Right cardiac atrium (tissue), 5 donors: ENCODE results near the gene ABCC2. TPM values are rescaled to one million over a fixed set of nuclear protein-coding genes. Genes with fewer than 3 reads are reported as not detected.

ENCODE experiments used
- ATAC-seq, 2 donors: fragments of 200-7000 bp; cut with Tn5 transposase; one replicate each; pipeline versions ENCODE4 v1.8.0 to v1.9.1; 2020; ENCODE audit warnings: moderate library complexity in 2 of 2, mild to moderate bottlenecking in 1 of 2
- DNase-seq, 3 donors: peaks; one replicate each; pipeline ENCODE4 v3.0.0-alpha.2; 2020
- H3K27ac ChIP-seq: one replicate; pipeline ENCODE4 v1.5.1; 2013; ENCODE audit warnings: mild to moderate bottlenecking, low read length, control low read depth, moderate library complexity
- H3K27me3 ChIP-seq: one replicate; pipeline ENCODE4 v1.6.1; 2013; ENCODE audit not compliant: control insufficient read depth, insufficient read depth
- H3K4me1 ChIP-seq: one replicate; pipeline ENCODE4 v1.6.1; 2013; ENCODE audit warnings: low read length; ENCODE audit not compliant: control insufficient read depth, insufficient read depth
- H3K4me3 ChIP-seq: one replicate; pipeline ENCODE4 v1.5.1; 2013; ENCODE audit warnings: low read length, control low read depth
- H3K9me3 ChIP-seq: one replicate; pipeline ENCODE4 v1.6.1; 2013; ENCODE audit warnings: low read length; ENCODE audit not compliant: control insufficient read depth
- WGBS: extraction: QIAGEN DNeasy Blood & Tissue Kit; methylation state at CpG from one replicate; pipeline ENCODE4 v1.1.7; 2013; 5-methylcytosine and 5-hydroxymethylcytosine counted together
- intact Hi-C, 4 donors: fragments of 100-400 bp; cut with DNase I; formaldehyde crosslinking; loops; one replicate each; pipeline versions ENCODE4 v1.11.0 to v1.14.0; 2022 to 2023
- polyA plus RNA-seq: library from polyadenylated mRNA; stranded (reverse); fragments of 200-250 nt; gene quantifications from one replicate; pipeline ENCODE4 v1.2.3, GENCODE V29; 2013
- total RNA-seq, 4 donors: library from RNA; stranded (reverse); fragmentation: NEBNext Ultra II Directional; extraction: Animal tissue kit (Norgen Biotek cat#: 25700); gene quantifications; one replicate each; pipeline ENCODE4 v1.2.1, GENCODE V29; 2021
- donor health status: healthy with polysubstance abuse.
- donor health status: DM: no; HTN: yes; CAD: no.
- donor health status: DM: no; HTN: no; CAD: no.
- donor health status: DM: no; HTN: yes; CAD: no; lungs with severe emphysema.
- donor health status: DM: yes; HTN: yes; CAD: no.

Gene ABCC2
- total and polyA plus RNA-seq, 5 donors: 0.17 to 0.89 (median 0.37) TPM

- no peaks in the 10 kb centered on the region for H3K27me3 ChIP-seq
- H3K4me1 ChIP-seq: no peaks in the 10 kb centered on the region
- no peak overlapping the region for H3K27ac ChIP-seq
- WGBS: 93% methylated on average over 1 of the region's 1 CpG
- DNase-seq (no peak), ATAC-seq (no peak)
- no peaks in the 10 kb centered on the region for H3K9me3 ChIP-seq
- H3K4me3 ChIP-seq: no peak overlapping the region
- intact Hi-C loops: no loop called here
These were observed 27.8 kb upstream of the ABCC2 start for GRCh38 chr10:99754670-99755069.

DNA sequence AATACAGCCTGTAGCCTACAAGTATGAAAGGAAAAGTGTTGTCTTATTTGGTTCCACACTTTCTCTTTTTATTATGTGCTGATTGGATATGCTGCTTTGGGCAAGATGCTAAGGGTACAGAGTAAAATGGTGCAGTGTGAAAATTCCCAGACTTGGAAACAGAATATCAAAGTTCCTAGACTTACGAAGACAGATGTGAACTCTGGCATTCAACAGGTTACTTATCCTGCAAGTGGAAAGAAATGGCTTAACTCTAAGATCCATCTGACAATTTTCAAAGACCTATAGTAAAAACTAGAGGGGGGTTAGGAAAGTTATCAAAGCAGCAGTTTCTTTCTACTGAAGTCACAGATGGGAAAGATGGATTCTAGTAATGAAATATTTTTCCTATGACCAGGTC lies 26.3 kb upstream of the ABCC2 start:
- ATAC-seq: no peak
- Histone ChIP-seq H3K27ac (no peak overlapping the region), H3K4me1 (no peaks in the 10 kb centered on the region), H3K9me3 (no peaks in the 10 kb centered on the region), H3K27me3 (no peaks in the 10 kb centered on the region), H3K4me3 (no peak overlapping the region)
- intact Hi-C loops: no loop called here
- WGBS: 96% methylated on average over 1 of the region's 1 CpG
- DNase-seq: no peak

DNA sequence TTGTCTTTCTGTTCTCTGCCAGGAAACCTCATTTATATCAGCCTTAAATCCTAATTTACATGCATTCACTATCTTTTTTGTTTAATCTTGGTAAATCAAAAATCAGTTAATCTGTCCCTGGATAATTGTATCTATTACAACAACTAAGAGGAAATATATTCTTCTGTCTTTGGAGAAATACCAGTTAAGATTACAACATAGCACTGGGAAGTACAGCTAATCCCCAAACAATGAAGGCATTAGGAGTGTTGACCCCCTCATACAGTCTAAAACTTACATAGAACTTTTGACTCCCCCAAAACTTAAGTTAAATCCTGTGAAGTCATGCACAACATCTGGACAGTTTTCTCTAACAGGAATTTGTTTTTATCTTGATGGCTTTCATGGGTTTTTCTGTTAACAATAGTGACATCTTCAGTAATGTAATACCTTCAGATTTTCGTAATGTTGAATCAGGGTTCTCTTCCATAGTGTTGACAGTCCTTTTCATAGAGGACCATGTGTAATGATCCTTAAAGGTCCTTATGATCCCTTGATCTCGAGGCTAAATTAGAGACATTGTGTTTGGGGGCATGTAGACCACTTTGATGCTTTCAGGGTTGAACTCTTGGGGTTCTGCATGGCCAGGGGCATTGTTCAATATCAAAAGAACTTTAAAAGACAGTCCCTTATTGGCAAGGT lies 24.1 kb upstream of the ABCC2 start:
- no peak for ATAC-seq

GRCh38 chr10:99760321-99760720 lies 22.1 kb upstream of the ABCC2 start:
- Histone ChIP-seq H3K27ac (no peak overlapping the region), H3K27me3 (no peaks in the 10 kb centered on the region), H3K4me1 (no peaks in the 10 kb centered on the region), H3K9me3 (no peaks in the 10 kb centered on the region), H3K4me3 (no peak overlapping the region)
- DNase-seq: no peak
- intact Hi-C loops: no loop called here
- WGBS: 96% methylated on average over 1 of the region's 1 CpG
- no peak for ATAC-seq

More for the DNA sequence above, 24.1 kb upstream of the ABCC2 start:
- Histone ChIP-seq H3K4me3 (no peak overlapping the region), H3K4me1 (no peaks in the 10 kb centered on the region), H3K9me3 (no peaks in the 10 kb centered on the region), H3K27ac (no peak overlapping the region), H3K27me3 (no peaks in the 10 kb centered on the region)
- DNase-seq: no peak
- intact Hi-C loops: no loop called here
- WGBS: 93% methylated on average over 2 of the region's 2 CpGs

GRCh38 chr10:99761365-99761764 lies 21.1 kb upstream of the ABCC2 start:
- DNase-seq (no peak), ATAC-seq (no peak)
- H3K27ac ChIP-seq: no peak overlapping the region
- no peak overlapping the region for H3K4me3 ChIP-seq
- H3K9me3 ChIP-seq: no peaks in the 10 kb centered on the region
- intact Hi-C loops: no loop called here
- no peaks in the 10 kb centered on the region for H3K4me1 ChIP-seq
- H3K27me3 ChIP-seq: no peaks in the 10 kb centered on the region

GRCh38 chr10:99765672-99766301 lies 16.7 kb upstream of the ABCC2 start:
- no peak overlapping the region for H3K27ac ChIP-seq
- intact Hi-C loops: no loop called here
- no peak for DNase-seq
- H3K4me1 ChIP-seq: no peaks in the 10 kb centered on the region
- ATAC-seq: no peak
- H3K27me3 ChIP-seq: no peaks in the 10 kb centered on the region
- no peak overlapping the region for H3K4me3 ChIP-seq
- 75% methylated on average over 4 of the region's 4 CpGs for WGBS
- H3K9me3 ChIP-seq: no peaks in the 10 kb centered on the region

DNA sequence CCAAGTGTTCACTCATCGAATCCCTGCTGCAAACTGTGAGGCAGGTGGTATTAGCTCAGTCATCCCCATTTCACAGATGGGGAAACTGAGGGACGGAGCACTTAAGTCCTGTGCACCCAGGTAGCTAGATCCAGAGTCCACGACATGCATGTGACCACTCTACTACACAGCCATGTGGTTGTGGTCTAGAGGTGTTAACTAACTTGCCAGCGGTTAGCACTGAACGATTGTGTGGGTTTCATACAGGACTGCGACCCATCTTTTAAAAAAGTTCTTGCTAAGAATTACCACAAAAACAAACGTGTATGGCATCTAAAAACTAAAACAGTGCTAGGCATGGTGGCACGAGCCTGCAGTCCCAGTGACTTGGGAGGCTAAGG lies 16.1 kb upstream of the ABCC2 start:
- no peaks in the 10 kb centered on the region for H3K9me3 ChIP-seq
- WGBS: 76% methylated on average over 8 of the region's 8 CpGs
- no peaks in the 10 kb centered on the region for H3K27me3 ChIP-seq
- H3K27ac ChIP-seq: no peak overlapping the region
- no peaks in the 10 kb centered on the region for H3K4me1 ChIP-seq
- no peak for DNase-seq
- ATAC-seq: no peak
- no peak overlapping the region for H3K4me3 ChIP-seq
- intact Hi-C loops: no loop called here

DNA sequence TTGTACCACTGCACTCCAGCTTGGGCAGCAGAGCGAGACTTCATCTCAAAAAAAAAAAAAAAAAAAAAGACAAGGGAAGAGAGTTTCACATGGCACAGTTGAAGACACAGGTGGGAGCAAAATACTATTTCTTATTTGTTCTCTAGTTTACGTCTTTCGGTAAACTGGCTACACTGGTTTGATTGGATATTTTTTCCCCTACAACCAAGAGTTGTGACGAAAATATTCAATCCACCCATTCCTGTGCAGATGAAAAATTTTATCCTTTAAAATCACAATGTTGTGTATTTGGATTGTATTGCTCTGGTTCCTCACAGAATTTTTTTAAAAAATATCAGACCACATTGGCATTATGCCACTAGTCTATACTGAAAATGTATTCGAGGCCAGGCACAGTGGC lies 14.5 kb upstream of the ABCC2 start:
- no peak overlapping the region for H3K27ac ChIP-seq
- H3K9me3 ChIP-seq: no peaks in the 10 kb centered on the region
- no peak for DNase-seq
- no peaks in the 10 kb centered on the region for H3K27me3 ChIP-seq
- no peak for ATAC-seq
- no peak overlapping the region for H3K4me3 ChIP-seq
- no peaks in the 10 kb centered on the region for H3K4me1 ChIP-seq
- 72% methylated on average over 5 of the region's 5 CpGs for WGBS
- intact Hi-C loops: no loop called here

GRCh38 chr10:99768556-99768955 lies 13.9 kb upstream of the ABCC2 start:
- H3K9me3 ChIP-seq: no peaks in the 10 kb centered on the region
- H3K27ac ChIP-seq: no peak overlapping the region
- WGBS: 55% methylated on average over 2 of the region's 2 CpGs
- intact Hi-C loops: no loop called here
- ATAC-seq (no peak), DNase-seq (no peak)
- no peaks in the 10 kb centered on the region for H3K4me1 ChIP-seq
- no peaks in the 10 kb centered on the region for H3K27me3 ChIP-seq
- no peak overlapping the region for H3K4me3 ChIP-seq

GRCh38 chr10:99769706-99770105 lies 12.7 kb upstream of the ABCC2 start:
- DNase-seq: no peak
- no peak for ATAC-seq
- Histone ChIP-seq H3K9me3 (no peaks in the 10 kb centered on the region), H3K27ac (no peak overlapping the region), H3K4me1 (no peaks in the 10 kb centered on the region), H3K4me3 (no peak overlapping the region), H3K27me3 (no peaks in the 10 kb centered on the region)
- 73% methylated on average over 5 of the region's 5 CpGs for WGBS
- intact Hi-C loops: no loop called here

DNA sequence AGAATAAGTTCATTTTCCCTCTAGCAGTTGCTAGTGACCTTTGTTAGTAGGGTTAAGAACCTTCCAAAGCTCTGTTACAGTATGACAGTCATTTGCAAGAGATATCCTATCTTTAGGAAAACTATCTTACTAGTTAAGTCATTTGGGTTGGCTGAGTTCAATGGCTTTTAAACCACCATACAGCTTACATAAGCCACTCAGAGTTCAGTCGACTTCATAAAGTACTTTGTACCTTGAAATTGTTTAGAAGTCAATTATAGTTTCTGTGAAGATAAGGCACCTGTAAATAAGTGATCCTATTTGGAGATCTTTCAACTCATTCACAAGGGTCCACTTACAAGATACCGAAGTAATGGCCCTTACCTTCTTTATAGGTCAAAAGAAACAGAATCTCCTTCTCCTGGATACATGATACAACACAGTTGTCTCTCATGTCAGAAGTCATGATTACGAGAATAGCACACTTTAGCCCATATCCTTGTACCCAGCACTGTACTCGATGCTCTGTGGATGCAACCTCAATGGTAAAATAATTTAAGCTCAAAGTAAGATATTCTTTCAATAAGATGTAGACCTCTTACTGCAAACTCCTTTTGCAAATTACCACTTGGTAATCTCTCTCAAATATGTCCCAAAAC lies 11.9 kb upstream of the ABCC2 start:
- Histone ChIP-seq H3K27me3 (no peaks in the 10 kb centered on the region), H3K4me3 (no peak overlapping the region), H3K27ac (no peak overlapping the region), H3K4me1 (no peaks in the 10 kb centered on the region), H3K9me3 (no peaks in the 10 kb centered on the region)
- ATAC-seq (no peak), DNase-seq (no peak)
- intact Hi-C loops: no loop called here
- WGBS: 77% methylated on average over 4 of the region's 4 CpGs
